ENCODE data around the gene TTN.

The TTN gene

DNA sequence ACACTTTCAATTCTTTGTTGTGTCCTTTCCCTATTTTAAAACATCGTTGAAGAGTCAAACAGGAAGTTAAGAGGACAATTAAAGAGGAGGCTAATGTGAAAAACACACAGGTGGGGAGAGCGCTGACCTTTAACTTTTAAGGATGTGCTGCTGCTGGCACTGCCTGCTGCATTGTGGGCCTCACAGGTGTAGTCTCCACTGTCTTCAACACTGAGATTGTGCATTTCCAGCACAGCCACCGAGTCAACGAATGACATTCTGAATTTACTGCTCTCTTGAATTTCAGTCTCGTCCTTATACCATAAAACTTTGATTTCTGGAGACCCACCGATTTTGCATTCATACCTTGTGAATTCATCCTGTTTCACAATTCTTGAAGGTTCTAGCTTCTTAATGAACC lies 91.9 kb downstream of the TTN start:
- no peak for DNase-seq (ENCODE audit: low read depth)
- H3K4me3 ChIP-seq (ENCODE audit: low read depth, low read length): no peak overlapping the region
- TF ChIP-seq, protein P1, sequence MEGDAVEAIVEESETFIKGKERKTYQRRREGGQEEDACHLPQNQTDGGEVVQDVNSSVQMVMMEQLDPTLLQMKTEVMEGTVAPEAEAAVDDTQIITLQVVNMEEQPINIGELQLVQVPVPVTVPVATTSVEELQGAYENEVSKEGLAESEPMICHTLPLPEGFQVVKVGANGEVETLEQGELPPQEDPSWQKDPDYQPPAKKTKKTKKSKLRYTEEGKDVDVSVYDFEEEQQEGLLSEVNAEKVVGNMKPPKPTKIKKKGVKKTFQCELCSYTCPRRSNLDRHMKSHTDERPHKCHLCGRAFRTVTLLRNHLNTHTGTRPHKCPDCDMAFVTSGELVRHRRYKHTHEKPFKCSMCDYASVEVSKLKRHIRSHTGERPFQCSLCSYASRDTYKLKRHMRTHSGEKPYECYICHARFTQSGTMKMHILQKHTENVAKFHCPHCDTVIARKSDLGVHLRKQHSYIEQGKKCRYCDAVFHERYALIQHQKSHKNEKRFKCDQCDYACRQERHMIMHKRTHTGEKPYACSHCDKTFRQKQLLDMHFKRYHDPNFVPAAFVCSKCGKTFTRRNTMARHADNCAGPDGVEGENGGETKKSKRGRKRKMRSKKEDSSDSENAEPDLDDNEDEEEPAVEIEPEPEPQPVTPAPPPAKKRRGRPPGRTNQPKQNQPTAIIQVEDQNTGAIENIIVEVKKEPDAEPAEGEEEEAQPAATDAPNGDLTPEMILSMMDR (conservative IDR thresholded peaks at IDR 0.05; ENCODE audit: low read depth, low read length): no peak

DNA sequence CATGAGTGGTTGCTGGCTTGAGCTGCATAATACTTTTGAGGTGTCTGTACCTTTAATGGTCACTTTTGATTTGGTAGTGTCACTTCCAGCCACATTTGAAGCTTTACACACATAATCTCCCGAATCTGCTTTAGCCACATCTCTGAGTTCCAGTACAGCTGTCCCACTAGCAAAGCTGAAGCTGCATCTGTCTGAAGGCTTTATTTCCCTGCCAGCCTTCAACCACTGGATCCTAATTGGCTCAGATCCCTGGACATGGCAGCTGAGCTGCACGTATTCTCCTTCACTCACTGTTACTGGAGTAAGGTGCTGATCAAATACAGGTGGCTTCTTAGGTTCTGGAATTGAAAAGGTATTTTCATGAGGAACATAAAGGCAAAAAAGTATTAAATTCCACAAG lies 99.7 kb downstream of the TTN start:
- no peak for DNase-seq (ENCODE audit: low read depth)
- TF ChIP-seq, protein P1 (conservative IDR thresholded peaks at IDR 0.05; ENCODE audit: low read depth, low read length): no peak
- no peak overlapping the region for H3K4me3 ChIP-seq (ENCODE audit: low read depth, low read length)

DNA sequence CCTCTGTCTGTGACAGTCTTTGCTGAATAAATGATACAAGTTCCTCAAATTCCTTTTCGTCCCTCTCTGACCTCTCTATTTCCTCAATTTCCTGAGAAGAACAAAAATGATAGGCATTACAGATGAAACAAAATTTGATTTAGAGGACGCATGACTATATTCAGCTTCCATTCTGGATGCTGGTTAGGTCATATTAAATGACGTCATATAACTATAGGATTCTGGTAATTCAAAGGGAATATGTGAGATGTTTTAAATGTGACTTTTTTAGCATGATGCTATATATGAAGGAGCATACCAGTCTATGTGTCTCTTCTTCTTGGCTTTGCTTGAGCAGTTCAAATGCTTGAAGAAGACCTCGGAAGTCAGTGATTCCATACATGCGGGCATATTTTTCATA lies 102.3 kb downstream of the TTN start:
- TF ChIP-seq, protein P1 (conservative IDR thresholded peaks at IDR 0.05; ENCODE audit: low read depth, low read length): no peak
- DNase-seq (ENCODE audit: low read depth): no peak

DNA sequence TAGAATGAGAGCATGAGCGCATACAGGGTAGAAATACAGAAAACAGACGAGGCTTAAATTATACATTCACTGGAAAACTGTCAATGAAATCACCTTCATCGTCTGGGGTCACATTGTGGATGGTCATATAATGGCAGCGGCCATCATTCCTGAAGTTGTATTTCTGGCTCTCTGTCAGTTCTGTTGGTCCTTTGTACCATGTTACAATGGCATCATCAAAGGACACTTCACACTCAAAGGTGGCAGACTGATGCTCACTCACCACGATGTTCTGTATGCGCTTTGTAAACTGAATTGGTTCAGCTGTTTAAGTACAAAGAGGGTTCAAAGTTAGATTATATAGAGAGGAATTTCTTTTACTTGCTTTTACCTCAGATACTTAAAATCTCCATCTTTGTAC lies 104.9 kb downstream of the TTN start:
- H3K4me3 ChIP-seq (ENCODE audit: low read depth, low read length): no peak overlapping the region
- TF ChIP-seq, protein P1 (conservative IDR thresholded peaks at IDR 0.05; ENCODE audit: low read depth, low read length): no peak
- no peak for DNase-seq (ENCODE audit: low read depth)

More for the DNA sequence above, 102.3 kb downstream of the TTN start:
- H3K4me3 ChIP-seq (ENCODE audit: low read depth, low read length): no peak overlapping the region

DNA sequence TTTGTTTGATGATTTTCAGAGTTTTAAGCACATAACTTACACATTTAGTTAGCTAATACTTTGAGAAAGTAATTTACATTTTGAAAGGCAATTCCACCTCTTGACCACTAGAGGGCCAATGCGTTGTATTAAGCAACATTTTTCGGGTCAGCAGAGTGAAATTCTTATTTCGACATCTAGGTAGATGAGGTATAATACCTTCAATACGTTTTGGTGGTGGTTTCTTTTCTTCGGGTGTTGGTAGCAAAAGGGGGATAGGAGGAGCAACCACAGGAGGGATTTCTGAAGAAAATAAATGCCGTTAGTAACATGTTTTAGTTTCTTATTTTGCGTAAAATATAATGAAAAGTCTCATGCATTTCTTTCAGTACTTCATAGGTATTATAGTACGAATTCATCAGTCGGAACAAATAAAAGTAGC lies 106.3 kb downstream of the TTN start:
- peak; percentile 54 for DNase-seq (ENCODE audit: low read depth)
- TF ChIP-seq, protein P1 (conservative IDR thresholded peaks at IDR 0.05; ENCODE audit: low read depth, low read length): peak; percentile 84
- H3K4me3 ChIP-seq (ENCODE audit: low read depth, low read length): no peak overlapping the region

DNA sequence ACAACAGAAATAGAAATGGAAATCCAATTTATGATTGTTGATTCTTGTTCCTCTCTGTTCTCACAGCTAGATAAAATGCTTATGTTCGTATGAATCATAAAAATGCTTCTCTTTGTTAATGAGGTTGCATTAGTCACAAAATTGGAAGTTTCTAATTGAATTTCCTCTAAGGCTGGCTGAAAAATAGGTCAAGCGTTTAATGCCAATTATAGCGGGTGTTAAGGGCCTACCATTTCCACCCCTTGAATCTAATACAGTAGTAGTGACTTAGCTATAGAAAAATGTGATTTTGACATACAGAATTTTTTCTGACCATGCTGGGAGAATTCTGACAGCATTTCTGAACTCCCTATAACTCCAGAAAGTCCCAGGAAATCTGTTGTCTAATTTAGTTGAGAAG lies 107.1 kb downstream of the TTN start:
- TF ChIP-seq, protein P1 (conservative IDR thresholded peaks at IDR 0.05; ENCODE audit: low read depth, low read length): no peak
- H3K4me3 ChIP-seq (ENCODE audit: low read depth, low read length): no peak overlapping the region
- no peak for DNase-seq (ENCODE audit: low read depth)

DNA sequence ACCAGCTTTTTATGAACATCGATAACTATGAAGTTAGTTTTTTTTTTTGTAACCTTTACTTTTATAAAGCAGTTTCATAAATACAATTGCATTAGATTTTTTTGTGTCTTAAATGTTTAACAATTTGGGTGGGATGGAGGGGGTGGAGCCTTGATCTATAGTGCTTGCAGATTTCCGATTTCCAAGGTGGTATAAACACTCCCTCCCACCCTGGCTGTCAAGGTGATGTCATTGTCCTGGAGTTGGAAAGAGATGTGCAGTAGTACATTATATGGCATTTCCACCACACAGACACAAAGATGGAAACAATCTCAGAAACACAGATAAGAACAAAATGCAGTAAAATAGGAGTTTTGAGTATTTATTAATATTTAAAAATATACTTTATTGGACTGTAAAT lies 114.4 kb downstream of the TTN start:
- H3K4me3 ChIP-seq (ENCODE audit: low read depth, low read length): no peak overlapping the region
- no peak for DNase-seq (ENCODE audit: low read depth)
- TF ChIP-seq, protein P1 (conservative IDR thresholded peaks at IDR 0.05; ENCODE audit: low read depth, low read length): no peak
